Testis (tissue), 5 donors: ENCODE measurements around the gene LYG2. TPM values are rescaled to one million over a fixed set of nuclear protein-coding genes. Genes with fewer than 3 reads are reported as not detected.
"Not testable (repeated sequence)": the region's sequence is repeated elsewhere in the genome, so short reads cannot be mapped to it uniquely, and the experiment has no call there.

Experiments used
- DNase-seq: peaks from one replicate; pipeline ENCODE4 v3.0.0-alpha.2; 2019
- H3K27ac ChIP-seq, 2 donors: fragments of 200-600 bp; sonication (generic); one replicate each; pipeline ENCODE4 v1.5.1; 2019
- H3K27me3 ChIP-seq: fragments of 200-600 bp; sonication (generic); one replicate; pipeline ENCODE4 v1.5.1; 2019
- H3K36me3 ChIP-seq: fragments of 200-600 bp; sonication (generic); one replicate; pipeline ENCODE4 v1.5.1; 2017; ENCODE audit warnings: low read depth; ENCODE audit errors: missing control alignments
- H3K4me1 ChIP-seq: fragments of 200-600 bp; sonication (generic); one replicate; pipeline ENCODE4 v1.5.1; 2019
- H3K4me3 ChIP-seq, 2 donors: fragments of 200-600 bp; sonication (generic); one replicate each; pipeline ENCODE4 v1.5.1; 2017 to 2019
- H3K9me3 ChIP-seq: fragments of 200-600 bp; sonication (generic); one replicate; pipeline ENCODE4 v1.5.1; 2017
- POLR2A ChIP-seq: fragments of 450-650 bp; IDR thresholded peaks from one replicate; pipeline ENCODE4 v1.6.1; 2017; ENCODE audit warnings: antibody characterized with exemption, mild to moderate bottlenecking, moderate library complexity
- WGBS, 2 donors: methylation state at CpG; one replicate each; pipeline ENCODE4 v1.1.5; 2018; 5-methylcytosine and 5-hydroxymethylcytosine counted together
- intact Hi-C: fragments of 100-400 bp; cut with DNase I; formaldehyde crosslinking; loops from one replicate; pipeline ENCODE4 v1.15.1; 2023; ENCODE audit warnings: low total_unique reads
- long read RNA-seq, 2 donors: transcript quantifications; one replicate each; lab custom pipeline, GENCODE V29; 2026
- polyA plus RNA-seq: library from polyadenylated mRNA; stranded (reverse); fragments of 350-450 nt; fragmentation: Illumina TruSeq; extraction: RNeasy Lipid Tissue Mini Kit (QIAGEN cat#74804); gene quantifications from one replicate; pipeline ENCODE4 v1.2.3, GENCODE V29; 2014; ENCODE audit warnings: low read depth, low replicate concordance; ENCODE audit not compliant: insufficient read depth
- total RNA-seq, 2 donors: library from RNA; depleted of rRNA; stranded (reverse); fragments of >200 nt; gene quantifications; one replicate each; pipeline ENCODE4 v1.2.3, GENCODE V29; 2016
- TF ChIP-seq, protein P1 (sequence below), 3 experiments: fragments of 450-650 bp in 2 of 3; fragments of 200-600 bp in 1 of 3; sonication (generic) in 1 of 3; IDR thresholded peaks; one replicate each; pipeline ENCODE4 v1.5.1; 2016 to 2019; ENCODE audit warnings: antibody characterized with exemption in 3 of 3, mild to moderate bottlenecking in 2 of 3, moderate library complexity in 1 of 3

The LYG2 gene, protein sequence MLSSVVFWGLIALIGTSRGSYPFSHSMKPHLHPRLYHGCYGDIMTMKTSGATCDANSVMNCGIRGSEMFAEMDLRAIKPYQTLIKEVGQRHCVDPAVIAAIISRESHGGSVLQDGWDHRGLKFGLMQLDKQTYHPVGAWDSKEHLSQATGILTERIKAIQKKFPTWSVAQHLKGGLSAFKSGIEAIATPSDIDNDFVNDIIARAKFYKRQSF
- 1 to 10 TPM in 1 of 2 donors, under 1 TPM in 1; 0.43 to 1.7 TPM for total RNA-seq
- not detected for polyA plus RNA-seq
- long read RNA-seq, donor 1: 0 reads
- long read RNA-seq, donor 2: 0 reads

DNA sequence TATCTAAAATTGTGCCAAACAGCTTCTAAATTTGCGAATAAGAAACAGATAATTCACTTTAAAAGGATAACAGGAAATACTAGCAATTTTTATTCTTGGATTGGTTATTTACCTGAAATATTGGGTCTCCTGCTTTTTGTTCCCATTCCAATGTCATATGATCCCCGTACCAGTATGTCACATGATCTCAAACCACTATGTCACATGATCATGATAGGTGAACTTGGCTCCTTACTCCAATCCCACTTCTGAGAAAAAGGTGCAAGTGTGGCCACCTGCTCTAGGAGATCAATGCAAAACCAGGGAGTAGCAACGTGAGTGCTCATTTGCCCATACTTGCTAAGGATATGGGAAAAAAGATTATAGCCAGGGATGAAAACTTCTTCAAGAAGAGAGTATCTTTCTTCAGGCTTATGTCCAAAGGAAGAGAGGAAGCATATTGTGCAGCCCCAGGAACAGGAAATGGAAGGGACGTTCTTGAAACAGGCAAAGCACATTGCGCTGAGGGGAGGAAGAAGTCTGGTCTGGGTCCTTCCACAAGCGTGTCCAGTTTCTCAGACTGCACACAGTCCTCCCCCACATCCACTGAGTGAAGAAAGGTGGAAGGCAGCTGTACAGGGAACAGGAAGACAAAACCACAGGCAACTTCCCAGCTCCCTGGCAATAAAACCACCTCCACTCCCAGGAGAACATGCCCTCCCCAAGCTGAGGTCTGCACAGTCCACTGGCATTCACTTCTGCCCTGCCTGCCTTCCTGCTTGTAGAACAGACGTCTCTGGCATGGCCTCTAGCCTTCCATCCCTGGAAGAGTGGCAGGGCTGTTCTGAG, at the start of gene LYG2:
LYG2 (minus strand) TSS at position 176 of the 828 bp plus-strand sequence. CDS start 1,406 bp downstream, outside the sequence.
- TF ChIP-seq, protein P1, sequence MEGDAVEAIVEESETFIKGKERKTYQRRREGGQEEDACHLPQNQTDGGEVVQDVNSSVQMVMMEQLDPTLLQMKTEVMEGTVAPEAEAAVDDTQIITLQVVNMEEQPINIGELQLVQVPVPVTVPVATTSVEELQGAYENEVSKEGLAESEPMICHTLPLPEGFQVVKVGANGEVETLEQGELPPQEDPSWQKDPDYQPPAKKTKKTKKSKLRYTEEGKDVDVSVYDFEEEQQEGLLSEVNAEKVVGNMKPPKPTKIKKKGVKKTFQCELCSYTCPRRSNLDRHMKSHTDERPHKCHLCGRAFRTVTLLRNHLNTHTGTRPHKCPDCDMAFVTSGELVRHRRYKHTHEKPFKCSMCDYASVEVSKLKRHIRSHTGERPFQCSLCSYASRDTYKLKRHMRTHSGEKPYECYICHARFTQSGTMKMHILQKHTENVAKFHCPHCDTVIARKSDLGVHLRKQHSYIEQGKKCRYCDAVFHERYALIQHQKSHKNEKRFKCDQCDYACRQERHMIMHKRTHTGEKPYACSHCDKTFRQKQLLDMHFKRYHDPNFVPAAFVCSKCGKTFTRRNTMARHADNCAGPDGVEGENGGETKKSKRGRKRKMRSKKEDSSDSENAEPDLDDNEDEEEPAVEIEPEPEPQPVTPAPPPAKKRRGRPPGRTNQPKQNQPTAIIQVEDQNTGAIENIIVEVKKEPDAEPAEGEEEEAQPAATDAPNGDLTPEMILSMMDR (IDR thresholded peaks at IDR 0.05): no peak
- no peak for TF ChIP-seq POLR2A
- no peak for DNase-seq
- H3K27me3 ChIP-seq: no peaks in the 10 kb centered on the region
- H3K36me3 ChIP-seq: no peaks in the 10 kb centered on the region
- no peaks in the 10 kb centered on the region for H3K9me3 ChIP-seq
- WGBS, 2 donors: 80 to 86% methylated on average over 7 of the region's 7 CpGs
- H3K4me3 ChIP-seq: no peak within 1 kb of the TSS
- H3K4me1 ChIP-seq: no peaks in the 10 kb centered on the region
- H3K27ac ChIP-seq: no peak within 1 kb of the TSS
- intact Hi-C loops: no loop called here

DNA sequence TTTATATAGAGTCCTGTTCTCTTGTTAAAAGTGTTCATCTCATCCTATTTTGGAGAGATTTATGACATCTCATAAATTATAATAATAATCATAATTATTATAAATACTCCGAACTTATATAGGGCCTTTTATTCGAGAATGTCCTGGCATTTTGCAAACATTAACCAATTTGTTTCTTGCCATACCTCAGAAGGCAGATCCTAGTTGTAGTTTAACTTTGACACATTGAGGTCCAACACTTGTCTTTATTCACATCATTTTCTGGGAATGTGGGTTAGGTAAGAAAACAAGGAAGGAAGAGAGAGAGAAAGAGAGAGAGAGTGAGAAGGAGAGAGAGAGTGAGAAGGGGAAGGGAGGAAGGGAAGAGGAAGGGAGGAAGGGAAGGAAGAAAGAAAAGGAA, 45.6 kb upstream of the LYG2 start, which contains the start of gene LYG1:
LYG1 (minus strand) TSS at position 101 of the 400 bp plus-strand sequence. CDS start 5,527 bp downstream, outside the sequence.
- H3K4me3 ChIP-seq, DNase-seq, H3K9me3 ChIP-seq, H3K36me3 ChIP-seq, intact Hi-C loops, H3K27ac ChIP-seq, H3K4me1 ChIP-seq, H3K27me3 ChIP-seq: not testable (repeated sequence)
- 94 to 95% methylated on average over 2 of the region's 2 CpGs for WGBS, 2 donors

DNA sequence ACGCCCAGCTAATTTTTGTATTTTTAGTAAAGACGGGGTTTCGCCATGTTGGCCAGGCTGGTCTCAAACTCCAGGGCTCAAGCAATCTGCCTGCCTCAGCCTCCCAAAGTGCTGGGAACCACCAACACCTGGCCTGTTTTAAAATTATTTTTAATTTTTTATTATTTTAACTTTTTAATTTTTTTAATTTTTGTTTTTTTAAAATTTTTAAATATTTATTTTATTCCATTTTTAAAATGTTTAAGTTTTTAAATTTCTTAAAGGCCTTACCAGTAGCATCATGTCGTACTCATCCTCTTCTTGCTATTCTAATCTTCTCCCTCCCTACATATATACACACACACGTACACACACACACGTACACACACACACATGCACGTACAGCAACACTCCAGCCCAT, 44.1 kb upstream of the LYG2 start:
- WGBS, 2 donors: 95 to 96% methylated on average over 7 of the region's 7 CpGs
- Histone ChIP-seq H3K4me1 (no peaks in the 10 kb centered on the region), H3K4me3 (no peak overlapping the region), H3K27me3 (no peaks in the 10 kb centered on the region), H3K27ac (no peak overlapping the region), H3K36me3 (no peaks in the 10 kb centered on the region), H3K9me3 (no peaks in the 10 kb centered on the region)
- intact Hi-C loops: no loop called here
- DNase-seq: no peak
- TF ChIP-seq, protein P1 (IDR thresholded peaks at IDR 0.05): no peak
- no peak for TF ChIP-seq POLR2A

DNA sequence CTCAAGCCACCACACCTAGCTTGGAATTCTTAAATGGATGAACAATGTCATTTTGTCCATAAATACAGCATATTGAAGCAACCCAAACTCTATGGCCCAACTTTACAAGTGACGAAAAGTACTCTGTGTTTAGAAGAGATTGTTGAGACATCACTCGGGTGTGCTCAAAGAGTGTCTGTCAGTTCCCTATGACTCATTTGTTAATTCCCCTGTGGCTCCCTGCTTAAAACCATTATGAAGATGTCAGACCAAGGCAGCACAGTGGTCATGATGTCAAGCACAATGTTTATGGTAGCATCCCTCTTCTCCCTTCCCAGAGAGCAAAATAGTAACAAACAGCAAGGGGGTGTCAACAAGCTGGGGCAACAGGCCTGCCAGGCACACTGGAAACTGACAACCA, 42.5 kb upstream of the LYG2 start:
- TF ChIP-seq, protein P1 (IDR thresholded peaks at IDR 0.05): no peak
- TF ChIP-seq POLR2A: no peak
- Histone ChIP-seq H3K4me1 (no peaks in the 10 kb centered on the region), H3K36me3 (no peaks in the 10 kb centered on the region), H3K27ac (no peak overlapping the region), H3K27me3 (no peaks in the 10 kb centered on the region), H3K4me3 (no peak overlapping the region), H3K9me3 (no peaks in the 10 kb centered on the region)
- WGBS, 2 donors: 90 to 94% methylated on average over 2 of the region's 2 CpGs
- DNase-seq: no peak
- intact Hi-C loops: no loop called here

DNA sequence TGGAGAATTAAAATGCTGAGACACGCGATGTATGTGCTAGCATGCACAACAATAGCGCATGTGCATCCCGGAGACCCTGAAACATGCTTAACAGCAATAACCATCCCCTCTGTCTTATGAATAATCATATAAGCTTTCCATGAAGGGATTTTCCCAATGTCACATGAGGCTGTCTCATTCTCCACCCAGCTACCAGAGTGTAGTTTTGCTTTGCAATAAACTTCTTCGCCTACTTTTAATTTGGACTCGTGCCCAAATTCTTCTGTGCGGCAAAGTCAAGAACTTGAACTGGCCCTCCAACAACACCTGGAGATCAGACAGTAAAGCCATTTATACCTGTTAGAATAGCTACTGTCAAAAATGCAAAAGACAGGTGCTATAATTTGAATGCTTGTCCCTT, 30.1 kb upstream of the LYG2 start:
- no peaks in the 10 kb centered on the region for H3K4me1 ChIP-seq
- no peak overlapping the region for H3K27ac ChIP-seq
- no peaks in the 10 kb centered on the region for H3K36me3 ChIP-seq
- intact Hi-C loops: no loop called here
- H3K9me3 ChIP-seq: no peaks in the 10 kb centered on the region
- no peak overlapping the region for H3K4me3 ChIP-seq
- no peaks in the 10 kb centered on the region for H3K27me3 ChIP-seq
- TF ChIP-seq, protein P1 (IDR thresholded peaks at IDR 0.05): no peak
- no peak for TF ChIP-seq POLR2A
- 92 to 94% methylated on average over 7 of the region's 7 CpGs for WGBS, 2 donors
- no peak for DNase-seq
